ENCODE results near the gene P2RX1. TPM values are rescaled to one million over a fixed set of nuclear protein-coding genes. Genes with fewer than 3 reads are reported as not detected.

P2RX1 gene
- total and polyA plus RNA-seq, 8 donors, result 1.7 to 12.1 (median 2.3) TPM

- Histone ChIP-seq H3K4me3 (no peak overlapping the region), H3K9me3 (no peaks in the 10 kb centered on the region), H3K4me1 (no peaks in the 10 kb centered on the region)
These were observed 24.9 kb upstream of the P2RX1 start for GRCh38 chr17:3940965-3941698.

GRCh38 chr17:3937359-3937758 lies 21.1 kb upstream of the P2RX1 start:
- no peaks in the 10 kb centered on the region for H3K9me3 ChIP-seq
- intact Hi-C loops (cut with DNase I), result loop anchor here in 1 of 2 donors (10.0 kb wide), 1 partner anchor 67 kb away; no protein-coding TSS in a partner anchor
- H3K4me3 ChIP-seq, result no peak overlapping the region
- TF ChIP-seq CTCF (IDR thresholded peaks at IDR 0.05), result no peak
- DNase-seq, result no peak
- H3K27me3 ChIP-seq, result no peaks in the 10 kb centered on the region
- peaks cover 0 to 95% of the 10 kb centered on the region in 2 donors for H3K36me3 ChIP-seq
- ATAC-seq, result no peak
- H3K4me1 ChIP-seq, result no peaks in the 10 kb centered on the region
- H3K27ac ChIP-seq, result no peak overlapping the region

More at GRCh38 chr17:3940965-3941698, 24.9 kb upstream of the P2RX1 start:
- no peak overlapping the region for H3K27ac ChIP-seq
- intact Hi-C loops (cut with DNase I), result no loop called here
- H3K27me3 ChIP-seq, result no peaks in the 10 kb centered on the region
- no peak for DNase-seq
- TF ChIP-seq CTCF (IDR thresholded peaks at IDR 0.05), result no peak
- ATAC-seq, result no peak
- H3K36me3 ChIP-seq, result peaks cover 0 to 96% of the 10 kb centered on the region in 2 donors

GRCh38 chr17:3935825-3936355 lies 19.6 kb upstream of the P2RX1 start:
- intact Hi-C loops (cut with DNase I), result loop anchor here in 1 of 2 donors (10.0 kb wide), 1 partner anchor 69 kb away; no protein-coding TSS in a partner anchor
- H3K9me3 ChIP-seq, result no peaks in the 10 kb centered on the region
- no peaks in the 10 kb centered on the region for H3K27me3 ChIP-seq
- H3K4me3 ChIP-seq, result no peak overlapping the region
- ATAC-seq (no peak), DNase-seq (no peak)
- TF ChIP-seq CTCF (IDR thresholded peaks at IDR 0.05), result no peak
- no peak overlapping the region for H3K27ac ChIP-seq
- H3K4me1 ChIP-seq, result no peaks in the 10 kb centered on the region
- peaks cover 0 to 89% of the 10 kb centered on the region in 2 donors for H3K36me3 ChIP-seq

- Histone ChIP-seq H3K27me3 (no peaks in the 10 kb centered on the region), H3K4me3 (no peak overlapping the region), H3K9me3 (no peaks in the 10 kb centered on the region), H3K36me3 (peaks cover 0 to 86% of the 10 kb centered on the region in 2 donors), H3K4me1 (no peaks in the 10 kb centered on the region), H3K27ac (no peak overlapping the region)
- peak; percentile 59 to 89 (median 81) for DNase-seq
- peak; percentile 99 for ATAC-seq
- intact Hi-C loops (cut with DNase I), result loop anchor here in 1 of 2 donors (10.0 kb wide), 1 partner anchor 70 kb away; no protein-coding TSS in a partner anchor
- TF ChIP-seq CTCF (IDR thresholded peaks at IDR 0.05), result peak; percentile 56 to 66
These were observed 18.9 kb upstream of the P2RX1 start for GRCh38 chr17:3935140-3935542.

GRCh38 chr17:3929764-3930163 lies 13.5 kb upstream of the P2RX1 start:
- Histone ChIP-seq H3K27ac (no peak overlapping the region), H3K4me3 (no peak overlapping the region), H3K36me3 (peaks cover 0 to 77% of the 10 kb centered on the region in 2 donors), H3K4me1 (no peaks in the 10 kb centered on the region), H3K27me3 (no peaks in the 10 kb centered on the region), H3K9me3 (no peaks in the 10 kb centered on the region)
- TF ChIP-seq CTCF (IDR thresholded peaks at IDR 0.05), result no peak
- no peak for ATAC-seq
- intact Hi-C loops (cut with DNase I), result loop anchor here in 1 of 2 donors (10.0 kb wide), 1 partner anchor 75 kb away; no protein-coding TSS in a partner anchor
- no peak for DNase-seq

Data from left lung (tissue), 10 donors.